GF-D8 (cell line): ENCODE results near the gene NFE2L3.
A peak's percentile ranks its signal among the peaks of the same experiment; 100 is the strongest.

Experiments used
- DNase-seq: peaks from one replicate; lab custom pipeline; 2025; lab: John Stamatoyannopoulos, UW

NFE2L3 gene

DNA sequence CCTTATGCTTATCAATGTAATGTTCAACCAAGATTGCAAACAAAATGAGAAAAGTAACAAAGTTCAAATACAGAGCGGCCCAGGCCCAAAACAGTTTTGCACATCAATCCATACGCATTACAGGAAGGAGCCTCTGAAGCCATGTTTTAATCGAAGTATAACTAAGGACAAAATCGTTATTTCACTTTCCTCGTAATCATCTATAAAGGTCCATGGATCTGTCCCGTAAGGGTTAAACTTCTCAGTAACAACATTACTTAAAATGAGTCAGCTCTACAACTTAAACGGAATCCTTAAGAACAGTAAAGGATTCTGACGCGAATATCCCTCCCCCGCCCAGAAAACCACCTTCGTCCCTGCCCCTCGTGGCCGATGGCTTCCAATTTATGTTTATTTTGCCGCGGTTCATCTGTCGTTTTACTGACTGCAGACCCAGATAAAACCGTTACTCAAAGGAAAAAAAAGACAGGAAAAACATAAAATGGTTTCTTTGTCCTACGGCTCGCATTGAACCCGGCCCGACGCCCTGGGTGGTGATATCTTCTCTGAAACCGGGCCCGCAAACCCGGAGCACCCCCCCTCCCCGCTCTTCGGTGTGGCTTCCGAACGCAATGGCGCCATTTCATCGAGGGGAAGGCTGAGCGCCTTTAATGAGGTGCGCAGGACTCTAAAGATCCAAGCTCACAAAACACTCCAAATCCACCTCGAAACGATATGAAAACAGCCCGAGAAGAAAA, 47.5 kb downstream of the NFE2L3 start:
- DNase-seq, result no peak

DNA sequence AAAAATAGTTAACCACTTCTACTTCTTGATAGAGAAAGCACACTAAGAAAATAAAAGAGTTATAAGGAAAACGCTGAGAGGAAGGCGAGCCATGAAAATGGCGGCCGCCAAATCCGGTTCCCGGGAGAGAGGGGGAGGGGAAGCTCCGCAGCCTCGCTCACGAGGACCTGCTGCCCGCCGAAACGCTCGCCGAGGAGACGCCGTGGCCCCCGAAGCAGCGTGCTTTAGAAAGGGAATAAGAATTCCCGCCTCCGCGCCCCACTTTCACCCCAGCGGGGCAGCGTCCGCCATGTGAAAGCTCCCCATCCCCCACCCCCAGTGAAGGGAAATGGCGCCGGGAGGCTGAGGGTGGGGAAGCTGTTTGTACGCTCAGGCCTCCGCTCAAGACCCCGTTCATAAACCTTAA, 48.0 kb downstream of the NFE2L3 start:
- DNase-seq, result peak; percentile 42

DNA sequence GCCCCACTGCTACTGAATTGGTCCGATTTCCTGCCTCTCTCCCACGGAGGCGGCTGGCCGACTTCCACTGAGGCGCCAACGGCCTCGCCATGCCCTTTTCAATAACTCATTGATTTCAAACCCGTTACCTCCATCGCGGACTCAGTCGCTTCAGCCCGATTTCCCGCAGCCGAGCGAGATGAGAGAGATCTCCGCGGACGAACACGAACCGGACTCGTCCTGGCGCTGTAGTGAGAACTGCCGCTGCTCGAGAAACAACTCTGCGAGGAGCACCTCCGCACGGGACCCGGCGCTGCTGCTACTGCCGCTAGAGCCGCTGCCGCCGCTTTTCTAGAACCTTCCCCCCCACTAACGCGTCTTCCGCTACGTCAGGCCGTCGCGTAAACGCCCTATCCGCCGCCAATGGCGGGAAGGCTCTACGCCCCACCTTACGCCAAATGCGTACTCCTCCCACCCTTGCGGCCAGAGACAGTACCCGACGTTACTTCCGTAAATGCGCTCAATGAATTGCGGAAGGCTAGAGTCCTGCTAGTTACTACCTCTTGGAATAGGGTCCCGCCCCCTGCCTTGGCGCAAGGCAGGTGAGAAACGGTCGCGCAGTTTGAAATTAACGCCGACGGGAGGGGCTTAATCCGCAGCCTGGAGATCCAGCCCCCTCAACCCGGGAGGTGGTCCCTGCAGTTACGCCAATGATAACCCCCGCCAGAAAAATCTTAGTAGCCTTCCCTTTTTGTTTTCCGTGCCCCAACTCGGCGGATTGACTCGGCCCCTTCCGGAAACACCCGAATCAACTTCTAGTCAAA, 48.6 kb downstream of the NFE2L3 start, which contains the start of gene HNRNPA2B1:
Gene HNRNPA2B1, minus strand, starts transcription at position 303 of the 803 bp plus-strand sequence. Its CDS starts 169 bp downstream, at position 134.
- peak; percentile 99 for DNase-seq

DNA sequence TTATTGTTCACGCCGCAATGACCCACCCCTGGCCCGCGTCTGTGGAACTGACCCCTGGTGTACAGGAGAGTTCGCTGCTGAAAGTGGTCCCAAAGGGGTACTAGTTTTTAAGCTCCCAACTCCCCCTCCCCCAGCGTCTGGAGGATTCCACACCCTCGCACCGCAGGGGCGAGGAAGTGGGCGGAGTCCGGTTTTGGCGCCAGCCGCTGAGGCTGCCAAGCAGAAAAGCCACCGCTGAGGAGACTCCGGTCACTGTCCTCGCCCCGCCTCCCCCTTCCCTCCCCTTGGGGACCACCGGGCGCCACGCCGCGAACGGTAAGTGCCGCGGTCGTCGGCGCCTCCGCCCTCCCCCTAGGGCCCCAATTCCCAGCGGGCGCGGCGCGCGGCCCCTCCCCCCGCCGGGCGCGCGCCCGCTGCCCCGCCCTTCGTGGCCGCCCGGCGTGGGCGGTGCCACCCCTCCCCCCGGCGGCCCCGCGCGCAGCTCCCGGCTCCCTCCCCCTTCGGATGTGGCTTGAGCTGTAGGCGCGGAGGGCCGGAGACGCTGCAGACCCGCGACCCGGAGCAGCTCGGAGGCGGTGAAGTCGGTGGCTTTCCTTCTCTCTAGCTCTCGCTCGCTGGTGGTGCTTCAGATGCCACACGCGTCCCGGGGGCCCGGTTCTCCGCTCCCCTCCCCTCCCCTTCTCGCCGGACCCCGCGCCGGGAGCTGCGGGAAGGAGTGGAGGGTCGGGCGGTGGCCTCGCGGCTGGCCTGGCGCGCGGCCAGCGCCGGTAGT, 49.4 kb downstream of the NFE2L3 start, which contains the start of gene CBX3:
Gene CBX3, plus strand, starts transcription at position 499 of the 772 bp plus-strand sequence. CDS start 1,254 bp downstream, outside the sequence.
- peak; percentile 93 for DNase-seq

GRCh38 chr7:26202019-26202990, 50.3 kb downstream of the NFE2L3 start:
- DNase-seq, result no peak

DNA sequence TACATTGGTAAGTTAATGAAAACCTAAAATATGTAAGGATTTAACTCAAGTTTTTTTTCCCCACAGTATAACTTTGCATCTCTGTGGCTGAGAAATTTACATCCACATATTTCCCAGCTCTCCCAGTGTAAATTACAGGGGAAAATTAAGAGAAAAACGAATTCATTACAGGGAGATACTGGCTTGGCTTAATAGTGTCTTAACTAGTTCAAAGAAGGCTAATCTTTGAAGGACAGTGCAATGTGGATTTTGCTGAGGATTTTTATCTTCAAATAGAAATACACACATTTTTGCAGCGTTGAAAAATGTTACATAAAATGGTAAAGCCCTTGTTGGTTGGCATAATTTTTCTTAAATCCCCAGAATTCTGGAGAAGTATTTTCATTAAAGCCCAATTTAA, 51.0 kb downstream of the NFE2L3 start:
- no peak for DNase-seq

GRCh38 chr7:26208040-26208439, 56.0 kb downstream of the NFE2L3 start:
- no peak for DNase-seq

DNA sequence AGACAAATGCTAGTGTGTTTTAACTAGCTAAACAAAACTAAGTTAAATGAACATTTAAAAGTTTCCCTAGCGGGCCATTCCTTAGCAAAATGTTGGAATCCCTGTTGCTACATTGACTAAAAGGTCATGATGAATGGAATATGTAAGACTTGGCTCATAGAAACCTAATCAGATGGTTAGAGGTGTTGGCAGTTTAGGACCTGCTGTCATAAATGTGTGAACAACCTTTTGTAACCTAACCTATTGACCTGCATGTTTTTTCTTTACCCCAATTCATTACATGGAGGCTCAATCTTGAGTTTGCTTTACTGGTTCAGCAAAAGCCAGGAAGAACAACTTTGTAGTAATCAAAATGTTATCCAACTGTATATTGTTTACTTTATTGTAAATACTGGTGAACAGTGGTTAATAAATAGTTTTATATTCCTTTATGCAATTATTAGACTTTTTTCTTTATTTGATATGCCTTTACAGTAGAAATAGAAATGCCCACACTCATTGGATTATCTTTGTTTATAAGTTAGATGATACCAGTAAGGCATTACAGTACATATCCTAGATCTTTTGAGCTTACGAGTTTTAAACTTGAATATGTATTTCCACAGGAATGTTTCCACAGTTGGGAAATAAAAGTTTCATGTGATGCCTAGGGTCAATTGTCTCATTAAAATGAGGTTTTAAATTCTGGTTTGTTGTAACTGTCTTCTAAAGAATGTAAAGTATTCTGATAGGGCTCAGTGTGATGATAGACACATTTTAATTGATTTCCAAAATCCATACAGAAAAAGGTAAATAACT, 61.1 kb downstream of the NFE2L3 start:
- DNase-seq, result no peak

DNA sequence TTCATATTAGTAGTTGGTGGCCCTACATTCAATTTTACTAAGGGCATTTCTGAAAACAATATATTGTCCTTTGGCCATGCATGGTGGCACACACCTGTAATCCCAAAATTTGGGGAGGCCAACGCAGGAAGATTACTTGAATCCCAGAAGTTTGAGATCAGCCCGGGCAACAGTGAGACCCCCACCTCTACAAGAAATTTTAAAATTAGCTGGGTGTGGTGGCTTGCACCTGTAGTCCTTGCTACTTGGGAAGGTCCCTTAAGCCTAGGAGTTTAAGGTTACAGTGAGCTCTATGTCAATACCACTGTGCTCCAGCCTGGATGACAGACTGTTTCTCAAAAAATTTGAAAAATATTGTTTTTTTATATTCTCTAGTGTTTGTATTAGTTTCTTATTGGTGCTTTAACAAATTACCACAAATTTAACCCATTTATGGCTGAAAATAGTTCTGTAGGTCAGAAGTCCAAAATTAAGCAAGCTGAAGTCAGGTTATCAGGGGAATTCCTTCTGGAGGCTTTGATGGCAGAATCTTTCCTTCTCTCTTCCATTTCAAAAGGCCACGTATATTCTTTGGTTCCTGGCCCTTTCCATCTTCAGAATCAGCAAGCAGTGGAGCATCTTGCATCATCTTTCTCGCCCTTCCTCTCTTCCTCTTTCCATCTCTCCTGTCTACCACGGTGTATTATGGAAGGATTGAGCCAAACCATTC, 62.0 kb downstream of the NFE2L3 start:
- peak; percentile 8 for DNase-seq

GRCh38 chr7:26216049-26216448, 64.1 kb downstream of the NFE2L3 start:
- no peak for DNase-seq

DNA sequence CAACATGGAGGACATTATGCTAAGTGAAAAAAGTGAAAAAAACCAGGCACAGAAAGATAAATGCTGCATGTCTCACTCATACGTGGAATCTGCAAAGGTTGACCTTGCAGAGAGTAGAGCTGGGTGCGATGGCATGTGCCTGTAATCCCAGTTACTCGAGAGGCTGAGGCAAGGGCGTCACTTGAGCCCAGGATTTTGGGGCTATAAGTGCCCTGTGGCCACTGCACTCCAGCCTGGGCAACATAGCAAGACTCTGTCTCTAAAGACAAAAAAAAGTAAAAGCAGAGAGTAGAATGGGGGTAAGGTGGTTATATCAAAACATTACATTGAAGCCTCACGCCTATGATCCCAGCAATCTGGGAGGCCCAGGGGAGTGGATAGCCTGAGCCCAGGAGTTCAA, 72.4 kb downstream of the NFE2L3 start:
- DNase-seq, result no peak

DNA sequence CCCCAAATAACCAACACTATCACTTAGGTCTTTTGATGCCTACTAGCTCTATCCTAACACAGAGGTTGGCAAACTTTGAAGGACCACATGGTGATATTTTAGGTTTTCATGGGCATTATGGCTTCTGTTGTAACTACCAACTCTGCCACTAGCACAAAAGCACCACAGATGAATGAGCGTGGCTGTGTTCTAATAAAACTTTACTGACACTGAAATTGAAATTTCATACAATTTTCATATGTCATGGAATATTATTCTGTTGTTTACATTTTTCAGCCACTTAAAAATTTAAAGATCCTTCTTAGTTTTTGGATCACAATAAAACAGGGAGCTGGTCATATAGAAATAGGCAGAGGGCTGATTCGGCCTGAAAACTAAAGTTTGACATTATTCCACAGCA, 76.0 kb downstream of the NFE2L3 start:
- no peak for DNase-seq

- DNase-seq, result peak; percentile 57
Observed at GRCh38 chr7:26233902-26234511, 82.0 kb downstream of the NFE2L3 start.
